HepG2 (cell line): Measurements from ENCODE around the gene USP19. TPM values are rescaled to one million over a fixed set of nuclear protein-coding genes. Genes with fewer than 3 reads are reported as not detected.

Source experiments
- BRCA1 ChIP-seq: sonication (generic); formaldehyde crosslinking; IDR thresholded peaks from 2 replicates; pipeline ENCODE4 v1.4.0; 2020; ENCODE audit warnings: missing genetic modification reagents
- FOXA3 ChIP-seq: IDR thresholded peaks from 2 replicates; pipeline ENCODE4 v1.6.1; 2016; ENCODE audit warnings: missing genetic modification reagents, missing compliant biosample characterization
- KAT8 ChIP-seq: IDR thresholded peaks from 2 replicates; pipeline ENCODE4 v1.6.1; 2016; ENCODE audit warnings: missing genetic modification reagents, missing compliant biosample characterization
- LCORL ChIP-seq, 2 experiments: fragments of 450-650 bp in 1 of 2; sonication (generic) in 1 of 2; formaldehyde crosslinking in 1 of 2; IDR thresholded peaks; 2 replicates each; pipeline versions ENCODE4 v1.5.0 to v1.6.1; 2017 to 2020; ENCODE audit warnings: antibody characterized with exemption in 1 of 2, missing genetic modification reagents in 1 of 2
- NFE2L2 ChIP-seq: fragments of 150-350 bp; IDR thresholded peaks from 2 replicates; pipeline ENCODE4 v1.6.1; 2014; ENCODE audit warnings: low read length
- NPAS2 ChIP-seq: sonication (generic); formaldehyde crosslinking; IDR thresholded peaks from 2 replicates; pipeline ENCODE4 v1.8.0; 2022; ENCODE audit warnings: mild to moderate bottlenecking, missing genetic modification reagents, borderline replicate concordance
- NR1H2 ChIP-seq: sonication (generic); formaldehyde crosslinking; IDR thresholded peaks from 2 replicates; pipeline ENCODE4 v1.8.1; 2022; ENCODE audit warnings: low read depth, missing genetic modification reagents, borderline replicate concordance
- NR2F2 ChIP-seq: IDR thresholded peaks from 2 replicates; pipeline ENCODE4 v1.6.1; 2012; ENCODE audit warnings: low read depth, inconsistent platforms, borderline replicate concordance
- RFX5 ChIP-seq: IDR thresholded peaks from 2 replicates; pipeline ENCODE4 v1.6.1; 2011; ENCODE audit warnings: low read depth, low read length, improper control_type of control experiment
- SIN3B ChIP-seq: fragments of 150-350 bp; IDR thresholded peaks from 2 replicates; pipeline ENCODE4 v1.6.1; 2014; ENCODE audit warnings: low read length
- SOX6 ChIP-seq, 2 experiments: fragments of 450-650 bp in 1 of 2; sonication (generic) in 1 of 2; formaldehyde crosslinking in 1 of 2; IDR thresholded peaks; 2 replicates each; pipeline versions ENCODE4 v1.4.0 to v1.6.1; 2017 to 2020; ENCODE audit warnings: antibody characterized with exemption in 1 of 2, mild to moderate bottlenecking in 1 of 2, missing genetic modification reagents in 1 of 2
- SP1 ChIP-seq, 2 experiments: fragments of 450-650 bp in 1 of 2; sonication (generic) in 1 of 2; formaldehyde crosslinking in 1 of 2; IDR thresholded peaks; 2 replicates each; pipeline versions ENCODE4 v1.4.0 to v1.6.1; 2016 to 2020; ENCODE audit warnings: missing genetic modification reagents in 1 of 2
- SP4 ChIP-seq: sonication (generic); formaldehyde crosslinking; IDR thresholded peaks from 2 replicates; pipeline ENCODE4 v1.8.1; 2023; ENCODE audit warnings: mild to moderate bottlenecking, missing genetic modification reagents
- SPEN ChIP-seq: sonication (generic); formaldehyde crosslinking; IDR thresholded peaks from 2 replicates; pipeline ENCODE4 v1.5.1; 2020; ENCODE audit warnings: low read depth, mild to moderate bottlenecking, missing genetic modification reagents
- TRIM24 ChIP-seq: sonication (generic); formaldehyde crosslinking; IDR thresholded peaks from 2 replicates; pipeline ENCODE4 v1.8.0; 2022; ENCODE audit warnings: mild to moderate bottlenecking, missing genetic modification reagents
- ZFP36 ChIP-seq: fragments of 150-350 bp; IDR thresholded peaks from 2 replicates; pipeline ENCODE4 v1.6.1; 2018; ENCODE audit warnings: borderline replicate concordance, low read length, low read depth; ENCODE audit not compliant: partially characterized antibody
- ZNF20 ChIP-seq: sonication (generic); formaldehyde crosslinking; IDR thresholded peaks from 2 replicates; pipeline ENCODE4 v1.4.0; 2020; ENCODE audit warnings: mild to moderate bottlenecking, moderate library complexity, missing genetic modification reagents
- ZNF432 ChIP-seq: sonication (generic); formaldehyde crosslinking; IDR thresholded peaks from 2 replicates; pipeline ENCODE4 v1.5.0; 2020; ENCODE audit warnings: missing genetic modification reagents, mild to moderate bottlenecking, borderline replicate concordance
- ZNF460 ChIP-seq: sonication (generic); formaldehyde crosslinking; IDR thresholded peaks from 2 replicates; pipeline ENCODE4 v1.5.1; 2020; ENCODE audit warnings: missing genetic modification reagents, mild to moderate bottlenecking, borderline replicate concordance
- ZNF883 ChIP-seq: sonication (generic); formaldehyde crosslinking; IDR thresholded peaks from 2 replicates; pipeline ENCODE4 v1.5.1; 2020; ENCODE audit warnings: mild to moderate bottlenecking, missing genetic modification reagents; ENCODE audit errors: not compliant biosample characterization
- polyA plus RNA-seq, 8 experiments: library from polyadenylated mRNA; depleted of rRNA in 3 of 8; stranded (reverse) in 7 of 8; unstranded in 1 of 8; fragments of >200 nt; fragmentation: Illumina TruSeq in 4 of 8; extraction: Trizol in 4 of 8; gene quantifications; 2 replicates each; pipeline versions ENCODE4 v1.2.1 to v1.2.3, GENCODE V29; 2011 to 2016; ENCODE audit warnings: low read depth in 4 of 8, missing spikeins in 1 of 8, mixed read lengths in 1 of 8; ENCODE audit not compliant: insufficient read depth in 1 of 8
- total RNA-seq, 5 experiments: library from RNA; depleted of rRNA; stranded (reverse); fragments of >200 nt; fragmentation: Illumina TruSeq; extraction: Trizol; gene quantifications; 2 replicates each; pipeline ENCODE4 v1.2.3, GENCODE V29; 2016; ENCODE audit warnings: low read depth in 1 of 5
- TF ChIP-seq, protein P1 (sequence below): sonication (generic); formaldehyde crosslinking; IDR thresholded peaks from 2 replicates; pipeline ENCODE4 v1.9.0; 2021; ENCODE audit warnings: mild to moderate bottlenecking, missing genetic modification reagents
- TF ChIP-seq, protein P2 (sequence below): sonication (generic); formaldehyde crosslinking; IDR thresholded peaks from 2 replicates; pipeline ENCODE4 v1.4.0; 2020; ENCODE audit warnings: missing genetic modification reagents, borderline replicate concordance

Gene USP19
- total and polyA plus RNA-seq, 2 of the 13 experiments (the other 11 are each of a cell fraction or from before 2014, with no cell fraction given) = 28.3 to 31.7 TPM

DNA sequence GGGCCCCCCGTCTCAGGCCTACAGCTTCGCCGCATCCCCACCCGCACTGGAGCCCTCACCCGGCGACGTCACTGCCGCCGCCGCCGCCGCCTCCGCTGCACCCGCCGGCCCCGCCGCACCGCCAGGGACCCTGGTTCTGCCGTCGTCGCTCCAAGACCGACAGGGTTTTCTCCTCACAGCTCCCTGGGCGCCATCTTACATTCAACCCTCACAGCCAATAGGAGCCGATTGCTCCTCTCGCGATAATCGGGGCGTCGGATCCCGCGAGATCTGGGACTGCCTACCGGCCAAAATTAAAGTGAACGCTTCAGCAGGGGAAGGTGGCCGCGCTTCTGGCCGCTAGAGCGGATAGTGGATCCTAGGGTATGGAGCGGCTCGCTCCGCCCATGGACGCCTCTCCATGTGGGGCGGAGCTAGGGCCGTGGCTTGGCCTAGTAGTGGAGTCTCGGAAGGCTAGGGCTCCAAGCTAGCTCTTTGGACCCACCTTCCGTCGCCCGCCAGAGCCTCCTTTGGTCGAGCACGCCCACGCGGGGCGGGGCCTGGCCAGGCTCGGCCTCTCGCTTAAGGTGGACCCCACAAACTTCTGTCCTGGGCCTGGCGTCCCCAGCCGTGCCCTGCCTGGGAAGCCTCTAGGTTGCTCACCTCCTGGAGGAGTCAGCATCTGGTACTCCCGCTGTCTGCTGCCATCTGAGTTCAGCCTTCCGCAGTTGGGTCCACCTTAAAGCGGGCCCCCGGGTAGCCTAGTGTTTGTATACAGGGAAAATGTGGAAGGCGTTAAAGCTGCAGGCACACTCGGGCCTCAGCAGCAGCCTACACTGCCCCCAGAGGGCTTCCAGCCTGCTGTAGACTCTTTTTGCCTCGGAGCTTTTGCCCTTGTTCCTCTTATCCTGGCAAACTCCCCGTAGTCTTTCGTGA lies 26.5 kb downstream of the USP19 start, which contains the start of gene QRICH1 (continued):
- TF ChIP-seq ZFP36 (no peak), ZNF883 (CRISPR knock-in tag) (peak; percentile 27), SP4 (CRISPR knock-in tag) (peak; percentile 84; the same call in 1 of the 2 replicates), NR2F2 (peak; percentile 43; the same call in 1 of the 2 replicates), FOXA3 (CRISPR knock-in tag) (peak; percentile 65), SIN3B (peak; percentile 89), SP1 (IDR thresholded peaks at IDR 0.05) (peak; percentile 96), SP1 (CRISPR knock-in tag; IDR thresholded peaks at IDR 0.05) (peak; percentile 86), RFX5 (peak; percentile 26; the same call in 1 of the 2 replicates), NR1H2 (CRISPR knock-in tag) (peak; percentile 34; the same call in 1 of the 2 replicates), ZNF20 (CRISPR knock-in tag) (no peak), TRIM24 (CRISPR knock-in tag) (no peak), BRCA1 (CRISPR knock-in tag) (no peak), ZNF432 (no peak), ZNF460 (no peak; the same call in 1 of the 2 replicates), LCORL (IDR thresholded peaks at IDR 0.05) (no peak), LCORL (CRISPR knock-in tag; IDR thresholded peaks at IDR 0.05) (no peak; the same call in 1 of the 2 replicates), SPEN (CRISPR knock-in tag) (peak; percentile 65; the same call in 1 of the 2 replicates), SOX6 (IDR thresholded peaks at IDR 0.05) (no peak), SOX6 (CRISPR knock-in tag; IDR thresholded peaks at IDR 0.05) (peak; percentile 76), KAT8 (CRISPR knock-in tag) (peak; percentile 79), NPAS2 (CRISPR knock-in tag) (no peak), NFE2L2 (no peak)
- TF ChIP-seq, protein P1, sequence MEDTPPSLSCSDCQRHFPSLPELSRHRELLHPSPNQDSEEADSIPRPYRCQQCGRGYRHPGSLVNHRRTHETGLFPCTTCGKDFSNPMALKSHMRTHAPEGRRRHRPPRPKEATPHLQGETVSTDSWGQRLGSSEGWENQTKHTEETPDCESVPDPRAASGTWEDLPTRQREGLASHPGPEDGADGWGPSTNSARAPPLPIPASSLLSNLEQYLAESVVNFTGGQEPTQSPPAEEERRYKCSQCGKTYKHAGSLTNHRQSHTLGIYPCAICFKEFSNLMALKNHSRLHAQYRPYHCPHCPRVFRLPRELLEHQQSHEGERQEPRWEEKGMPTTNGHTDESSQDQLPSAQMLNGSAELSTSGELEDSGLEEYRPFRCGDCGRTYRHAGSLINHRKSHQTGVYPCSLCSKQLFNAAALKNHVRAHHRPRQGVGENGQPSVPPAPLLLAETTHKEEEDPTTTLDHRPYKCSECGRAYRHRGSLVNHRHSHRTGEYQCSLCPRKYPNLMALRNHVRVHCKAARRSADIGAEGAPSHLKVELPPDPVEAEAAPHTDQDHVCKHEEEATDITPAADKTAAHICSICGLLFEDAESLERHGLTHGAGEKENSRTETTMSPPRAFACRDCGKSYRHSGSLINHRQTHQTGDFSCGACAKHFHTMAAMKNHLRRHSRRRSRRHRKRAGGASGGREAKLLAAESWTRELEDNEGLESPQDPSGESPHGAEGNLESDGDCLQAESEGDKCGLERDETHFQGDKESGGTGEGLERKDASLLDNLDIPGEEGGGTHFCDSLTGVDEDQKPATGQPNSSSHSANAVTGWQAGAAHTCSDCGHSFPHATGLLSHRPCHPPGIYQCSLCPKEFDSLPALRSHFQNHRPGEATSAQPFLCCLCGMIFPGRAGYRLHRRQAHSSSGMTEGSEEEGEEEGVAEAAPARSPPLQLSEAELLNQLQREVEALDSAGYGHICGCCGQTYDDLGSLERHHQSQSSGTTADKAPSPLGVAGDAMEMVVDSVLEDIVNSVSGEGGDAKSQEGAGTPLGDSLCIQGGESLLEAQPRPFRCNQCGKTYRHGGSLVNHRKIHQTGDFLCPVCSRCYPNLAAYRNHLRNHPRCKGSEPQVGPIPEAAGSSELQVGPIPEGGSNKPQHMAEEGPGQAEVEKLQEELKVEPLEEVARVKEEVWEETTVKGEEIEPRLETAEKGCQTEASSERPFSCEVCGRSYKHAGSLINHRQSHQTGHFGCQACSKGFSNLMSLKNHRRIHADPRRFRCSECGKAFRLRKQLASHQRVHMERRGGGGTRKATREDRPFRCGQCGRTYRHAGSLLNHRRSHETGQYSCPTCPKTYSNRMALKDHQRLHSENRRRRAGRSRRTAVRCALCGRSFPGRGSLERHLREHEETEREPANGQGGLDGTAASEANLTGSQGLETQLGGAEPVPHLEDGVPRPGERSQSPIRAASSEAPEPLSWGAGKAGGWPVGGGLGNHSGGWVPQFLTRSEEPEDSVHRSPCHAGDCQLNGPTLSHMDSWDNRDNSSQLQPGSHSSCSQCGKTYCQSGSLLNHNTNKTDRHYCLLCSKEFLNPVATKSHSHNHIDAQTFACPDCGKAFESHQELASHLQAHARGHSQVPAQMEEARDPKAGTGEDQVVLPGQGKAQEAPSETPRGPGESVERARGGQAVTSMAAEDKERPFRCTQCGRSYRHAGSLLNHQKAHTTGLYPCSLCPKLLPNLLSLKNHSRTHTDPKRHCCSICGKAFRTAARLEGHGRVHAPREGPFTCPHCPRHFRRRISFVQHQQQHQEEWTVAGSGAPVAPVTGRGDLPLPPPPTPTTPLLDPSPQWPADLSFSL (CRISPR knock-in tag) = no peak
- TF ChIP-seq, protein P2, sequence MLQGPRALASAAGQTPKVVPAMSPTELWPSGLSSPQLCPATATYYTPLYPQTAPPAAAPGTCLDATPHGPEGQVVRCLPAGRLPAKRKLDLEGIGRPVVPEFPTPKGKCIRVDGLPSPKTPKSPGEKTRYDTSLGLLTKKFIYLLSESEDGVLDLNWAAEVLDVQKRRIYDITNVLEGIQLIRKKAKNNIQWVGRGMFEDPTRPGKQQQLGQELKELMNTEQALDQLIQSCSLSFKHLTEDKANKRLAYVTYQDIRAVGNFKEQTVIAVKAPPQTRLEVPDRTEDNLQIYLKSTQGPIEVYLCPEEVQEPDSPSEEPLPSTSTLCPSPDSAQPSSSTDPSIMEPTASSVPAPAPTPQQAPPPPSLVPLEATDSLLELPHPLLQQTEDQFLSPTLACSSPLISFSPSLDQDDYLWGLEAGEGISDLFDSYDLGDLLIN = no peak
